Liver (tissue), 9 donors: ENCODE data around the gene NDFIP1. TPM values are rescaled to one million over a fixed set of nuclear protein-coding genes. Genes with fewer than 3 reads are reported as not detected.
A peak's percentile ranks its signal among the peaks of the same experiment; 100 is the strongest.

ENCODE experiments used
- DNase-seq: peaks from one replicate; pipeline ENCODE4 v3.0.0-alpha.2; 2017; ENCODE audit warnings: low spot score
- H3K27ac ChIP-seq, 2 donors: one replicate each; pipeline ENCODE4 v1.7.0; 2013; ENCODE audit warnings: inconsistent platforms in 2 of 2, low read length in 2 of 2, control low read depth in 1 of 2, low read depth in 1 of 2, mild to moderate bottlenecking in 1 of 2
- H3K27me3 ChIP-seq, 4 donors: one replicate each; pipeline versions ENCODE4 v1.6.1 to v1.7.0; 2013; ENCODE audit warnings: low read length in 3 of 4, inconsistent platforms in 1 of 4, mild to moderate bottlenecking in 1 of 4, moderate library complexity in 1 of 4; ENCODE audit not compliant: control insufficient read depth in 4 of 4, insufficient read depth in 4 of 4
- H3K36me3 ChIP-seq, 4 donors: one replicate each; pipeline versions ENCODE4 v1.6.1 to v1.7.0; 2013; ENCODE audit warnings: low read length in 3 of 4, mild to moderate bottlenecking in 3 of 4, low read depth in 1 of 4, moderate library complexity in 1 of 4; ENCODE audit not compliant: control insufficient read depth in 4 of 4, insufficient read depth in 3 of 4
- H3K4me1 ChIP-seq, 4 donors: one replicate each; pipeline versions ENCODE4 v1.6.1 to v1.7.0; 2013; ENCODE audit warnings: low read length in 3 of 4, mild to moderate bottlenecking in 3 of 4, moderate library complexity in 1 of 4; ENCODE audit not compliant: control insufficient read depth in 4 of 4, insufficient read depth in 4 of 4
- H3K4me3 ChIP-seq, 3 donors: one replicate each; pipeline versions ENCODE4 v1.6.1 to v1.7.0; 2013; ENCODE audit warnings: low read length in 3 of 3, control low read depth in 1 of 3, low read depth in 1 of 3, mild to moderate bottlenecking in 1 of 3
- H3K9ac ChIP-seq, 2 donors: one replicate each; pipeline ENCODE4 v1.7.0; 2013; ENCODE audit warnings: low read length in 2 of 2, mild to moderate bottlenecking in 2 of 2, moderate library complexity in 2 of 2, control low read depth in 1 of 2, low read depth in 1 of 2
- H3K9me3 ChIP-seq, 4 donors: one replicate each; pipeline versions ENCODE4 v1.6.1 to v1.7.0; 2013; ENCODE audit warnings: low read length in 3 of 4; ENCODE audit not compliant: control insufficient read depth in 4 of 4
- EGR1 ChIP-seq, 2 donors: IDR thresholded peaks; 2 replicates each; pipeline ENCODE4 v1.6.1; 2016 to 2018; ENCODE audit warnings: antibody characterized with exemption in 2 of 2, low read depth in 2 of 2
- FOXA1 ChIP-seq: IDR thresholded peaks from 2 replicates; pipeline ENCODE4 v1.6.1; 2016; ENCODE audit warnings: antibody characterized with exemption
- FOXA2 ChIP-seq: IDR thresholded peaks from 2 replicates; pipeline ENCODE4 v1.6.1; 2016; ENCODE audit warnings: antibody characterized with exemption
- GABPA ChIP-seq, 2 donors: IDR thresholded peaks in 1 of 2; conservative IDR thresholded peaks in 1 of 2; 2 replicates each; pipeline ENCODE4 v1.6.1; 2016; ENCODE audit warnings: antibody characterized with exemption in 2 of 2, mild to moderate bottlenecking in 1 of 2, moderate library complexity in 1 of 2
- HNF4A ChIP-seq, 2 donors: conservative IDR thresholded peaks; 2 replicates each; pipeline ENCODE4 v1.6.1; 2016; ENCODE audit warnings: antibody characterized with exemption in 2 of 2, mild to moderate bottlenecking in 2 of 2
- HNF4G ChIP-seq: IDR thresholded peaks from 2 replicates; pipeline ENCODE4 v1.6.1; 2016; ENCODE audit warnings: antibody characterized with exemption
- JUND ChIP-seq, 2 donors: IDR thresholded peaks; 2 replicates each; pipeline ENCODE4 v1.6.1; 2016; ENCODE audit warnings: antibody characterized with exemption in 2 of 2
- NR2F2 ChIP-seq: IDR thresholded peaks from 2 replicates; pipeline ENCODE4 v1.6.1; 2016; ENCODE audit warnings: antibody characterized with exemption
- RAD21 ChIP-seq, 2 donors: IDR thresholded peaks; 2 replicates each; pipeline ENCODE4 v1.6.1; 2016; ENCODE audit warnings: antibody characterized with exemption in 2 of 2, mild to moderate bottlenecking in 2 of 2
- RXRA ChIP-seq, 2 donors: IDR thresholded peaks; 2 replicates each; pipeline ENCODE4 v1.6.1; 2017 to 2018; ENCODE audit warnings: antibody characterized with exemption in 2 of 2, mild to moderate bottlenecking in 1 of 2
- SP1 ChIP-seq: IDR thresholded peaks from 2 replicates; pipeline ENCODE4 v1.6.1; 2018; ENCODE audit warnings: antibody characterized with exemption, mild to moderate bottlenecking
- TAF1 ChIP-seq: conservative IDR thresholded peaks from 2 replicates; pipeline ENCODE4 v1.6.1; 2016; ENCODE audit warnings: antibody characterized with exemption, mild to moderate bottlenecking
- YY1 ChIP-seq: IDR thresholded peaks from 2 replicates; pipeline ENCODE4 v1.6.1; 2016; ENCODE audit warnings: antibody characterized with exemption, mild to moderate bottlenecking
- WGBS: extraction: QIAGEN DNeasy Blood & Tissue Kit; methylation state at CpG from one replicate; pipeline ENCODE4 v1.1.7; 2013; 5-methylcytosine and 5-hydroxymethylcytosine counted together
- polyA plus RNA-seq, 2 donors: library from polyadenylated mRNA; stranded (reverse) in 1 of 2; unstranded in 1 of 2; fragments of 200-250 nt in 1 of 2; fragments of >200 nt in 1 of 2; fragmentation: Nextera tagmentation in 1 of 2; extraction: Ambion mirVana in 1 of 2; gene quantifications; one replicate each; pipeline versions ENCODE4 v1.2.1 to v1.2.3, GENCODE V29; 2013 to 2015
- total RNA-seq, 2 donors: library from RNA; depleted of rRNA; stranded (reverse); fragments of >200 nt; gene quantifications; one replicate each; pipeline ENCODE4 v1.2.3, GENCODE V29; 2014
- TF ChIP-seq, protein P1 (sequence below): IDR thresholded peaks from 2 replicates; pipeline ENCODE4 v1.6.1; 2016; ENCODE audit warnings: antibody characterized with exemption, mild to moderate bottlenecking
- TF ChIP-seq, protein P2 (sequence below): IDR thresholded peaks from 2 replicates; pipeline ENCODE4 v1.6.1; 2016; ENCODE audit warnings: antibody characterized with exemption
- TF ChIP-seq, protein P3 (sequence below): IDR thresholded peaks from 2 replicates; pipeline ENCODE4 v1.6.1; 2016; ENCODE audit warnings: antibody characterized with exemption
- TF ChIP-seq, protein P4 (sequence below): IDR thresholded peaks from 2 replicates; pipeline ENCODE4 v1.6.1; 2016; ENCODE audit warnings: antibody characterized with exemption
- TF ChIP-seq, protein P5 (sequence below): fragments of 150-350 bp; IDR thresholded peaks from 2 replicates; pipeline ENCODE4 v1.5.1; 2017; ENCODE audit warnings: improper control_type of control experiment, low read depth, low read length; ENCODE audit not compliant: missing input control
- donor health status: healthy.
- donor health status: healthy.
- donor health status: healthy.
- donor health status: healthy.
- donor health status: healthy.

Gene NDFIP1
- total and polyA plus RNA-seq, 4 donors, result 43.5 to 68.1 (median 57.1) TPM

DNA sequence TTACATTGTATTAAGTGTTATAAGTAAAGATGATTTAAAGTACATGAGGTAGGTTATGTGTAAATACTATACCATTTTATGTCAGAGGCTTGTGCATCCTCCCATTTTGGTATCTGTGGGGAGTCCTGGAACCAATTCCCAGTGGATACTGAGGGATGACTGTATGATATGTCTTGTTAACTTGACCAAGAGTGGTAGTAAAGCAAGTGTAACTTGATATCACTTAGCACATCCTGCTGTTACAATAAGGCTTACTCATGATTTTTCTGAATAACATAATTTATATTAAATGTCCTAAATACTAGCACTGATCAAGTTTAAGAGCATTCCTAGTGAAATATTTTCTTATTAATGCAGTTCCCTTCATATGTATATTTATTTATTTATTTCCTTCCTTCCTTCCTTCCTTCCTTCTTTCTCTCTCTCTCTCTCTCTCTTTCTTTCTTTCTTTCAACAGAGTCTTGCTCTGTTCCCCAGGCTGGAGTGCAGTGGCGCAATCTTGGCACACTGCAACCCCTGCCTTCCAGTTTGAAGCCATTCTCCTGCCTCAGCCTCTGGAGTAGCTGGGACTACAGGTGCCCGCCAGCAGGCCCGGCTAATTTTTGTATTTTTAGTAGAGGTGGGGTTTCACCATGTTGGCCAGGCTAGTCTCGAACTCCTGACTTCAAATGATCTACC is 7.5 kb downstream of the NDFIP1 start:
- no peaks in the 10 kb centered on the region for H3K36me3 ChIP-seq
- peaks cover 10 to 40% (median 18%) of the 10 kb centered on the region in 4 donors for H3K4me1 ChIP-seq
- no peaks in the 10 kb centered on the region for H3K27me3 ChIP-seq
- TF ChIP-seq YY1 (no peak), JUND (IDR thresholded peaks at IDR 0.05) (no peak), EGR1 (IDR thresholded peaks at IDR 0.05; ENCODE audit: low read depth in 2 of 2) (no peak), HNF4G (no peak), GABPA (IDR thresholded peaks at IDR 0.05 in 1 of 2, conservative IDR thresholded peaks at IDR 0.05 in 1 of 2) (no peak), RXRA (IDR thresholded peaks at IDR 0.05) (no peak), FOXA2 (no peak), NR2F2 (no peak)
- H3K27ac ChIP-seq, result peak overlapping the region in 1 of 2 donors; percentile 5
- H3K9me3 ChIP-seq, result no peaks in the 10 kb centered on the region
- no peak overlapping the region for H3K4me3 ChIP-seq
- DNase-seq, result no peak
- WGBS, result 92% methylated on average over 4 of the region's 4 CpGs
- H3K9ac ChIP-seq, result no peak overlapping the region

DNA sequence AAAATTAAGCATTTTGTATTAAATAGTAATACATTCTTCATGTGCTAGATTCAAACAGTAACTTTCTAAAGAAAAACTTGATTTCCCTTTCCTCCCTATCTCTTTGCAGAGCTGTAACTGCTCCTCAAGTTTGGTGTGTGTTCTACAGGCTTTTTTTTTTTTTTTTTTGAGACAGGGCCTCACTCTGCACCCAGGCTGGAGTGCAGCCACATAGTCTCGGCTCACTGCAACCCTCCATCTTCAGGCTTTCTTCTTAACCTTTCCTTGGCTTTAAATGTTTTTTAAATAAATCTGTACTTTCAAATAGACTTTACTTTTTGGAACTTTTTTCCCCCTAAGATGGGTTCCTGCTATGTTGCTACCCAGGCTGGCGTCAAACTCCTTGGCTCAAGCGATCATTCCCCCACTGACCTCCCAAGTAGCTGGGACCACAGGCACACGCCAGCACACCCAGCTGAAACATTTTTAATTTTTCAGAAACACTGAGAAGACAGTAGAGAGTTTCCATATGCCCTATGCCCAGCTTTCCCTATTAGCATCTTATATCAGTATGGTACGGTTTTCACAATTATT is 9.1 kb downstream of the NDFIP1 start:
- no peaks in the 10 kb centered on the region for H3K36me3 ChIP-seq
- no peaks in the 10 kb centered on the region for H3K9me3 ChIP-seq
- no peak overlapping the region for H3K9ac ChIP-seq
- WGBS, result 79% methylated on average over 5 of the region's 5 CpGs
- no peaks in the 10 kb centered on the region for H3K27me3 ChIP-seq
- peaks cover 8 to 40% (median 17%) of the 10 kb centered on the region in 4 donors for H3K4me1 ChIP-seq
- H3K27ac ChIP-seq, result no peak overlapping the region
- TF ChIP-seq JUND (IDR thresholded peaks at IDR 0.05) (no peak), SP1 (no peak)
- no peak for DNase-seq
- no peak overlapping the region for H3K4me3 ChIP-seq

DNA sequence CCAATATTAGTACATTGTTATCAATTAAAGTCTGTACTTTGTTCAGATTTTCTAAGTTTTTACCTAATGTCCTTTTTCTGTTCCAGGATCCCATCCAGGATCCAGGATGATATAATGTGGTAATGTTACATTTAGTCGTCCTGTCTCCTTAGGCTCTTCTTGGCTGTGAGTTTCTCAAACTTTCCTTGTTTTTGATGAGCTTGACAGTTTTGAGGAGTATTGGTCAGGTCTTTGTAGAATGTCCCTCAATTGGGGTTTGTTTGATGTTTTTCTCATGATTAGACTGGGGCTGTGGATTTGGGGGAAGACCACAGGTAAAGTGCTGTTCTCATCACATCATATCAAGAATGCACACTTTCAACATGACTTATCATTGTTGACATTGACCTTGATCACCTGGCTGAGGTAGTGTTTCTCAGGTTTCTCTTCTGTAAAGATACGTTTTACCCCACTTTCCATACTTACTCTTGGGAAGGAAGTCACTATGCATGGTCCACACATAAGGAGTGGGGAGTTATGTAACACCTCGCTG is 9.6 kb downstream of the NDFIP1 start:
- no peaks in the 10 kb centered on the region for H3K27me3 ChIP-seq
- H3K36me3 ChIP-seq, result no peaks in the 10 kb centered on the region
- 42% methylated on average over 3 of the region's 3 CpGs for WGBS
- H3K9ac ChIP-seq, result no peak overlapping the region
- no peak overlapping the region for H3K4me3 ChIP-seq
- no peak overlapping the region for H3K27ac ChIP-seq
- TF ChIP-seq YY1 (no peak), EGR1 (IDR thresholded peaks at IDR 0.05; ENCODE audit: low read depth in 2 of 2) (no peak), GABPA (IDR thresholded peaks at IDR 0.05 in 1 of 2, conservative IDR thresholded peaks at IDR 0.05 in 1 of 2) (no peak), RAD21 (IDR thresholded peaks at IDR 0.05) (no peak), TAF1 (no peak), FOXA1 (no peak), JUND (IDR thresholded peaks at IDR 0.05) (no peak), NR2F2 (no peak), RXRA (IDR thresholded peaks at IDR 0.05) (no peak), HNF4G (no peak), SP1 (no peak), FOXA2 (no peak), HNF4A (conservative IDR thresholded peaks at IDR 0.05) (no peak)
- TF ChIP-seq, protein P1, sequence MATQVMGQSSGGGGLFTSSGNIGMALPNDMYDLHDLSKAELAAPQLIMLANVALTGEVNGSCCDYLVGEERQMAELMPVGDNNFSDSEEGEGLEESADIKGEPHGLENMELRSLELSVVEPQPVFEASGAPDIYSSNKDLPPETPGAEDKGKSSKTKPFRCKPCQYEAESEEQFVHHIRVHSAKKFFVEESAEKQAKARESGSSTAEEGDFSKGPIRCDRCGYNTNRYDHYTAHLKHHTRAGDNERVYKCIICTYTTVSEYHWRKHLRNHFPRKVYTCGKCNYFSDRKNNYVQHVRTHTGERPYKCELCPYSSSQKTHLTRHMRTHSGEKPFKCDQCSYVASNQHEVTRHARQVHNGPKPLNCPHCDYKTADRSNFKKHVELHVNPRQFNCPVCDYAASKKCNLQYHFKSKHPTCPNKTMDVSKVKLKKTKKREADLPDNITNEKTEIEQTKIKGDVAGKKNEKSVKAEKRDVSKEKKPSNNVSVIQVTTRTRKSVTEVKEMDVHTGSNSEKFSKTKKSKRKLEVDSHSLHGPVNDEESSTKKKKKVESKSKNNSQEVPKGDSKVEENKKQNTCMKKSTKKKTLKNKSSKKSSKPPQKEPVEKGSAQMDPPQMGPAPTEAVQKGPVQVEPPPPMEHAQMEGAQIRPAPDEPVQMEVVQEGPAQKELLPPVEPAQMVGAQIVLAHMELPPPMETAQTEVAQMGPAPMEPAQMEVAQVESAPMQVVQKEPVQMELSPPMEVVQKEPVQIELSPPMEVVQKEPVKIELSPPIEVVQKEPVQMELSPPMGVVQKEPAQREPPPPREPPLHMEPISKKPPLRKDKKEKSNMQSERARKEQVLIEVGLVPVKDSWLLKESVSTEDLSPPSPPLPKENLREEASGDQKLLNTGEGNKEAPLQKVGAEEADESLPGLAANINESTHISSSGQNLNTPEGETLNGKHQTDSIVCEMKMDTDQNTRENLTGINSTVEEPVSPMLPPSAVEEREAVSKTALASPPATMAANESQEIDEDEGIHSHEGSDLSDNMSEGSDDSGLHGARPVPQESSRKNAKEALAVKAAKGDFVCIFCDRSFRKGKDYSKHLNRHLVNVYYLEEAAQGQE, result no peak
- TF ChIP-seq, protein P2, sequence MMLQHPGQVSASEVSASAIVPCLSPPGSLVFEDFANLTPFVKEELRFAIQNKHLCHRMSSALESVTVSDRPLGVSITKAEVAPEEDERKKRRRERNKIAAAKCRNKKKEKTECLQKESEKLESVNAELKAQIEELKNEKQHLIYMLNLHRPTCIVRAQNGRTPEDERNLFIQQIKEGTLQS, result no peak
- TF ChIP-seq, protein P3, sequence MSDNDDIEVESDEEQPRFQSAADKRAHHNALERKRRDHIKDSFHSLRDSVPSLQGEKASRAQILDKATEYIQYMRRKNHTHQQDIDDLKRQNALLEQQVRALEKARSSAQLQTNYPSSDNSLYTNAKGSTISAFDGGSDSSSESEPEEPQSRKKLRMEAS, result no peak
- TF ChIP-seq, protein P4, sequence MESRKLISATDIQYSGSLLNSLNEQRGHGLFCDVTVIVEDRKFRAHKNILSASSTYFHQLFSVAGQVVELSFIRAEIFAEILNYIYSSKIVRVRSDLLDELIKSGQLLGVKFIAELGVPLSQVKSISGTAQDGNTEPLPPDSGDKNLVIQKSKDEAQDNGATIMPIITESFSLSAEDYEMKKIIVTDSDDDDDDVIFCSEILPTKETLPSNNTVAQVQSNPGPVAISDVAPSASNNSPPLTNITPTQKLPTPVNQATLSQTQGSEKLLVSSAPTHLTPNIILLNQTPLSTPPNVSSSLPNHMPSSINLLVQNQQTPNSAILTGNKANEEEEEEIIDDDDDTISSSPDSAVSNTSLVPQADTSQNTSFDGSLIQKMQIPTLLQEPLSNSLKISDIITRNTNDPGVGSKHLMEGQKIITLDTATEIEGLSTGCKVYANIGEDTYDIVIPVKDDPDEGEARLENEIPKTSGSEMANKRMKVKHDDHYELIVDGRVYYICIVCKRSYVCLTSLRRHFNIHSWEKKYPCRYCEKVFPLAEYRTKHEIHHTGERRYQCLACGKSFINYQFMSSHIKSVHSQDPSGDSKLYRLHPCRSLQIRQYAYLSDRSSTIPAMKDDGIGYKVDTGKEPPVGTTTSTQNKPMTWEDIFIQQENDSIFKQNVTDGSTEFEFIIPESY, result no peak
- TF ChIP-seq, protein P5, sequence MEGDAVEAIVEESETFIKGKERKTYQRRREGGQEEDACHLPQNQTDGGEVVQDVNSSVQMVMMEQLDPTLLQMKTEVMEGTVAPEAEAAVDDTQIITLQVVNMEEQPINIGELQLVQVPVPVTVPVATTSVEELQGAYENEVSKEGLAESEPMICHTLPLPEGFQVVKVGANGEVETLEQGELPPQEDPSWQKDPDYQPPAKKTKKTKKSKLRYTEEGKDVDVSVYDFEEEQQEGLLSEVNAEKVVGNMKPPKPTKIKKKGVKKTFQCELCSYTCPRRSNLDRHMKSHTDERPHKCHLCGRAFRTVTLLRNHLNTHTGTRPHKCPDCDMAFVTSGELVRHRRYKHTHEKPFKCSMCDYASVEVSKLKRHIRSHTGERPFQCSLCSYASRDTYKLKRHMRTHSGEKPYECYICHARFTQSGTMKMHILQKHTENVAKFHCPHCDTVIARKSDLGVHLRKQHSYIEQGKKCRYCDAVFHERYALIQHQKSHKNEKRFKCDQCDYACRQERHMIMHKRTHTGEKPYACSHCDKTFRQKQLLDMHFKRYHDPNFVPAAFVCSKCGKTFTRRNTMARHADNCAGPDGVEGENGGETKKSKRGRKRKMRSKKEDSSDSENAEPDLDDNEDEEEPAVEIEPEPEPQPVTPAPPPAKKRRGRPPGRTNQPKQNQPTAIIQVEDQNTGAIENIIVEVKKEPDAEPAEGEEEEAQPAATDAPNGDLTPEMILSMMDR, result no peak
- no peak for DNase-seq
- H3K9me3 ChIP-seq, result no peaks in the 10 kb centered on the region
- peaks cover 8 to 40% (median 17%) of the 10 kb centered on the region in 4 donors for H3K4me1 ChIP-seq
